MM.1S (cell line): ENCODE measurements around the gene PATL2.
"Not testable (repeated sequence)": the region's sequence is repeated elsewhere in the genome, so short reads cannot be mapped to it uniquely, and the experiment has no call there.

Experiments
- DNase-seq: peaks from one replicate; pipeline ENCODE4 v3.0.0-alpha.2; 2015
- H2AFZ ChIP-seq: fragments of 300-600 bp; sonication (generic); 2 replicates; pipeline ENCODE4 v1.6.0; 2016; ENCODE audit warnings: antibody characterized with exemption, low read length
- H3F3A ChIP-seq: fragments of 300-600 bp; sonication (generic); 2 replicates; pipeline ENCODE4 v1.6.1; 2016; ENCODE audit warnings: mild to moderate bottlenecking, antibody characterized with exemption, low read length, moderate library complexity, mixed read lengths; ENCODE audit not compliant: insufficient read depth
- H3K27ac ChIP-seq: fragments of 300-600 bp; sonication (generic); 2 replicates; pipeline ENCODE4 v1.5.1; 2016; ENCODE audit warnings: mild to moderate bottlenecking, low read length
- H3K27me3 ChIP-seq: fragments of 300-600 bp; sonication (generic); replicated peaks from 2 replicates; pipeline ENCODE4 v1.6.0; 2016; ENCODE audit warnings: low read length; ENCODE audit not compliant: insufficient read depth
- H3K36me3 ChIP-seq: fragments of 300-600 bp; sonication (generic); replicated peaks from 2 replicates; pipeline ENCODE4 v1.6.1; 2016; ENCODE audit warnings: mild to moderate bottlenecking, low read length, mixed read lengths; ENCODE audit not compliant: insufficient read depth
- H3K4me1 ChIP-seq: fragments of 300-600 bp; sonication (generic); 2 replicates; pipeline ENCODE4 v1.6.1; 2016; ENCODE audit warnings: low read length, mixed read lengths
- H3K4me2 ChIP-seq: fragments of 300-600 bp; sonication (generic); 2 replicates; pipeline ENCODE4 v1.6.0; 2016; ENCODE audit warnings: low read depth, low read length
- H3K4me3 ChIP-seq: fragments of 300-600 bp; sonication (generic); 2 replicates; pipeline ENCODE4 v1.5.1; 2016; ENCODE audit warnings: low read length, mixed read lengths
- H3K79me2 ChIP-seq: fragments of 300-600 bp; sonication (generic); 2 replicates; pipeline ENCODE4 v1.6.1; 2016; ENCODE audit warnings: mixed run types, low read length, mixed read lengths
- H3K9ac ChIP-seq: fragments of 300-600 bp; sonication (generic); 2 replicates; pipeline ENCODE4 v1.6.1; 2016; ENCODE audit warnings: low read length, mixed read lengths
- H3K9me2 ChIP-seq: fragments of 300-600 bp; sonication (generic); replicated peaks from 2 replicates; pipeline ENCODE4 v1.6.1; 2016; ENCODE audit warnings: mild to moderate bottlenecking, low read length, mixed read lengths; ENCODE audit not compliant: insufficient read depth
- H3K9me3 ChIP-seq: fragments of 300-600 bp; sonication (generic); replicated peaks from 2 replicates; pipeline ENCODE4 v1.6.1; 2016; ENCODE audit warnings: mild to moderate bottlenecking, low read length, mixed read lengths; ENCODE audit not compliant: insufficient read depth
- H4K20me1 ChIP-seq: fragments of 300-600 bp; sonication (generic); 2 replicates; pipeline ENCODE4 v1.6.1; 2016; ENCODE audit warnings: mild to moderate bottlenecking, low read length, moderate library complexity, mixed read lengths; ENCODE audit not compliant: insufficient read depth
- CTCF ChIP-seq: fragments of 300-600 bp; sonication (generic); IDR thresholded peaks from 2 replicates; pipeline ENCODE4 v1.5.1; 2016; ENCODE audit warnings: antibody characterized with exemption, low read length, mixed read lengths
- EZH2 ChIP-seq: fragments of 300-600 bp; sonication (generic); optimal IDR thresholded peaks from 2 replicates; pipeline ENCODE3; 2017; ENCODE audit warnings: low read depth, mild to moderate bottlenecking, antibody characterized with exemption, low read length, mixed read lengths
- EZH2phosphoT487 ChIP-seq: fragments of 300-600 bp; sonication (generic); IDR thresholded peaks from 2 replicates; pipeline ENCODE4 v1.6.1; 2018; ENCODE audit warnings: antibody characterized with exemption, low read length

The PATL2 gene

DNA sequence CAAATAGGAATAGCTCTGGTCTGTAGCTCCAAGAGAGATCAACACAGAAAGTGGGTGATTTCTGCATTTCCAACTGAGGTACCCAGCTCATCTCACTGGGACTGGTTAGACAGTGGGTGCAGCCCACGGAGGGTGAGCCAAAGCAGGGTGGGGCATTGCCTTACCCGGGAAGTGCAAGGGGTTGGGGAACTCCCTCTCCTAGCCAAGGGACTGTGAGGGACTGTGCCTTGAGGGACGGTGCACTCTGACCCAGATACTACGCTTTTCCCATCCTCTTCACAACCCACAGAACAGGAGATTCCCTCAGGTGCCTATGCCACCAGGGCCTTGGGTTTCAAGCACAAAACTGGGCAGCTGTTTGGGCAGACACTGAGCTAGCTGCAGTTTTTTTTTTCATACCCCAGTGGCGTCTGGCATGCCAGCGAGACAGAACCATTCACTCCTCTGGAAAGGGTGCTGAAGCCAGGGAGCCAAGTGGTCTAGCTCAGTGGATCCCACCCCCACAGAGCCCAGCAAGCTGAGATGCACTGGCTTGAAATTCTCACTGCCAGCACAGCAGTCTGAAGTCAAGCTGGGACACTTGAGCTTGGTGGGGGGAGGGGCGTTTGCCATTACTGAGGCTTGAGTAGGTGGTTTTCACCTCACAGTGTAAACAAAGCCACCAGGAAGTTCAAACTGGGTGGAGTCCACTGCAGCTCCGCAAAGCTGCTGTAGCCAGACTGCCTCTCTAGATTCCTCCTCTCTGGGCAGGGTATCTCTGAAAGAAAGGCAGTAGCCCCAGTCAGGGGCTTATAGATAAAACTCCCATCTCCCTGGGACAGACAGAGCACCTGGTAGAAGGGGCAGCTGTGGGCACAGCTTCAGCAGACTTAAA is 28.1 kb downstream of the PATL2 start:
- not testable (repeated sequence) for H3K4me3 ChIP-seq, H4K20me1 ChIP-seq, H3K9me3 ChIP-seq, H3K36me3 ChIP-seq, H3K27me3 ChIP-seq, H3K79me2 ChIP-seq, H3K9me2 ChIP-seq, H3F3A ChIP-seq
- Histone ChIP-seq H2AFZ (peak overlapping the region; percentile 66), H3K4me2 (peak overlapping the region; percentile 76), H3K27ac (peak overlapping the region; percentile 76; the same call in 1 of the 2 replicates), H3K9ac (peak overlapping the region; percentile 44), H3K4me1 (peaks cover 22% of the 10 kb centered on the region)
- peak; percentile 92 for DNase-seq

DNA sequence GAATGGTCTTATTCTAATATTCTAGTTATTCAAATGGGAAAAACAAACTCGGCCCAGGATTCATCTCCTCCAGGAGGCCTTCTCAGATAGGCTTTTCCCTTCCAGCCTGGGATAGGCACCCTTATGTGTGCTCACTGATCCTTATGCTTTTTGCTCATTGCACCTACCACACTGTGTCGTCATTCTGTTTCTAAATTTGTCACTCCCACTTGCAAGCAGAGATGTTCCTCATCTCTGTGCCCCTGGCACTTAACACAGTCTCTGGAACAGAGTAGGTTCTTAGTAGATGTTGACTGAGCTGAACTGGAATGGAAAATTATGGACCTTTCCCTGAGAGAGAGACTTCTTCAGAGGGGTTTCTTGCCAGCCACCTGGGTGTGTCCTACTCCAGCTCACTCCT is 28.9 kb downstream of the PATL2 start:
- H3K4me1 ChIP-seq, result peaks cover 30% of the 10 kb centered on the region
- DNase-seq, result no peak
- H3K9ac ChIP-seq, result no peak overlapping the region
- no peak overlapping the region for H3K4me3 ChIP-seq
- H3K9me3 ChIP-seq, result no peaks in the 10 kb centered on the region
- H3F3A ChIP-seq, result peaks cover 8% of the 10 kb centered on the region; the same call in 1 of the 2 replicates
- no peak for TF ChIP-seq EZH2phosphoT487
- no peak for TF ChIP-seq CTCF
- TF ChIP-seq EZH2, result no peak
- no peak overlapping the region for H2AFZ ChIP-seq
- H3K4me2 ChIP-seq, result no peak overlapping the region
- no peaks in the 10 kb centered on the region for H3K36me3 ChIP-seq
- H4K20me1 ChIP-seq, result no peaks in the 10 kb centered on the region
- no peaks in the 10 kb centered on the region for H3K79me2 ChIP-seq
- H3K9me2 ChIP-seq, result no peaks in the 10 kb centered on the region
- H3K27me3 ChIP-seq, result no peaks in the 10 kb centered on the region
- H3K27ac ChIP-seq, result no peak overlapping the region

DNA sequence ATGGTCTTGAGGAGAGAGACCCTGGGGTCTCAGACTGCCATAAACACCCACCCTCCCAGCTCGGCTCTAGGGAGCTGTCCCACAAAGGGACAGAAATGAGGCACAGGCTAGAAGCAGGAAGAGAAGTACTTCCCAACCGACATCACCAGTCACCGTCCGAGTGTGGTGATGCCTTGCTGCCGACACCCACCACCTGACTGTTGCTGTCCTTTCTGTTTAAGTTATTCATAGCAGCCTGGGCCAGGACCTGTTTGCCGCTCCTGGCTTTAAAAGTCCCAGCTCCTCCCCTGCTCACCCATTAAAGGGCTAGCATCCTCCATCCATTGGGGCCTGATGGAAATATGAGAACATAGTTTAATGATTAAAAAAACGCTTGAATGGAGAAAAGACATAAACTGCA is 34.4 kb downstream of the PATL2 start:
- H3K9me3 ChIP-seq, result no peaks in the 10 kb centered on the region
- H3K9me2 ChIP-seq, result no peaks in the 10 kb centered on the region
- H3K4me1 ChIP-seq, result peaks cover 55% of the 10 kb centered on the region
- DNase-seq, result peak; percentile 35
- peak overlapping the region; percentile 26; the same call in 1 of the 2 replicates for H2AFZ ChIP-seq
- peak overlapping the region; percentile 33; the same call in 1 of the 2 replicates for H3K27ac ChIP-seq
- no peaks in the 10 kb centered on the region for H3K36me3 ChIP-seq
- 0 out of 2 replicates have a peak, but pooled peaks cover 4% of the 10 kb centered on the region for H3F3A ChIP-seq
- H3K79me2 ChIP-seq, result no peaks in the 10 kb centered on the region
- peak overlapping the region; percentile 11; the same call in 1 of the 2 replicates for H3K4me3 ChIP-seq
- TF ChIP-seq EZH2phosphoT487 (no peak), EZH2 (no peak), CTCF (no peak)
- no peak overlapping the region; the same call in 1 of the 2 replicates for H3K9ac ChIP-seq
- H3K4me2 ChIP-seq, result peak overlapping the region; percentile 42
- H3K27me3 ChIP-seq, result no peaks in the 10 kb centered on the region
- H4K20me1 ChIP-seq, result no peaks in the 10 kb centered on the region

DNA sequence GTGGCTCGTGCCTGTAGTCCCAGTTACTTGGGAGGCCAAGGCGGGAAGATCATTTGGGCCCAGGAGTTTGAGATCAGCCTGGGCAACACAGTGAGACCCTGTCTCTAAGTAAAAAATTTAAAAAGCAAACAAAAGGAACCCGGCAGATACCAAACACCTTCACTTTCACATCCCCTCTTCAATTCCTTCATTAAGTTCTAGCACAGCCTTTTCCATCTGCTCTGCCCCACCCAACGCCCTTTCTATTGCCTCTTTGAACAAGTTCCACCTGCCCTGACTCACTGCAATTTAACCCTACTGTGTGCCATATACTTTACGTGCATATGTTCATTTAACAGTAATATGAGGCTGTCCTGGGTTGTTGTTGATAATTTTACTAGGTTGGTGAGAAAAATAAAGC is 35.2 kb downstream of the PATL2 start:
- H3K9ac ChIP-seq, result no peak overlapping the region
- H3K79me2 ChIP-seq, result no peaks in the 10 kb centered on the region
- H2AFZ ChIP-seq, result no peak overlapping the region
- no peaks in the 10 kb centered on the region for H3K27me3 ChIP-seq
- peaks cover 10% of the 10 kb centered on the region for H3F3A ChIP-seq
- no peak overlapping the region for H3K27ac ChIP-seq
- H3K4me1 ChIP-seq, result peaks cover 63% of the 10 kb centered on the region
- no peak overlapping the region for H3K4me3 ChIP-seq
- H4K20me1 ChIP-seq, result no peaks in the 10 kb centered on the region
- H3K9me3 ChIP-seq, result no peaks in the 10 kb centered on the region
- peak overlapping the region; percentile 42; the same call in 1 of the 2 replicates for H3K4me2 ChIP-seq
- no peaks in the 10 kb centered on the region for H3K36me3 ChIP-seq
- no peak for TF ChIP-seq CTCF
- TF ChIP-seq EZH2phosphoT487, result no peak
- no peak for TF ChIP-seq EZH2
- no peak for DNase-seq
- H3K9me2 ChIP-seq, result no peaks in the 10 kb centered on the region
